HS-27A (cell line): ENCODE measurements around the gene NOTCH2.

Experiments
- DNase-seq: peaks from one replicate; pipeline ENCODE4 v3.0.0-alpha.2; 2012; ENCODE audit warnings: low read depth, missing footprints

The NOTCH2 gene

GRCh38 chr1:119943216-119943615 is 126.2 kb downstream of the NOTCH2 start:
- DNase-seq, result no peak

DNA sequence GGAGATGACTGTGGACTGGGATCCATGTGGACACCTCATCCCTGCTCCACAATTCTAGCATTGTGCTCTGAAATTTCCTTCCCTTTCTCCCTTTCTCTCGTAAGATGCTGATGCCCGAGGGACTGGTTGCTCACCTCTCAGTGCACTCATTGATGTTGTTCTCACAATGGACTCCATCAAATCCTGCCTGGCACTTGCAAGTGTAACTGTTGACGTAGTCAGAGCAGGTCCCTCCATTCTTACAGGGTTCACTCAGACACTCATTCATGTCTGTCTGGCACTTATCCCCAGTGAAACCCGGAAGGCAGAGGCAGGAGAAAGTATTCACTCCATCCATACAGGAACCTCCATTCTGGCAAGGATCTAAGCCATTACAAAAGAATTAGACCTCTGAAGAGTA is 128.1 kb downstream of the NOTCH2 start:
- no peak for DNase-seq

- DNase-seq, result no peak
Observed at GRCh38 chr1:119940697-119941096, 128.8 kb downstream of the NOTCH2 start.

GRCh38 chr1:119937198-119937597 is 132.3 kb downstream of the NOTCH2 start:
- no peak for DNase-seq

- DNase-seq, result no peak
Observed at GRCh38 chr1:119935915-119936314, 133.5 kb downstream of the NOTCH2 start.

DNA sequence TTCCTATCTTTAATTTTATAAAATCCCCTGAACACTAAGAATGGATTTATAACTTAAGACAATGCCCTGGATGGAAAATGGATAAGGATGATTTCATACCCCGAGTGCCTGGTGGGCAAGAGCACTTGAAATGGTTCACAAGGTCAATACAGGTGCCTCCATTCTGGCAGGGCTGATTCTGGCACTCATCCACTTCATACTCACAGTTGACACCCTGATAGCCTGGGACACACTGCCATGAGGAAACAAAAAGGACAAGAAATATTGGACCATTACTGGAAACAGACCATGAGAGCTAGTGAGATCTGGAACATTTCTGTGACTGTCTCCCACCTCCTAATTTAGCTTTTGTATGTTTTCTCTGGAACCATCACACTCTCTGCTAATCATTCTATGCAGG is 134.1 kb downstream of the NOTCH2 start:
- no peak for DNase-seq

GRCh38 chr1:119933397-119933796 is 136.1 kb downstream of the NOTCH2 start:
- DNase-seq, result no peak

DNA sequence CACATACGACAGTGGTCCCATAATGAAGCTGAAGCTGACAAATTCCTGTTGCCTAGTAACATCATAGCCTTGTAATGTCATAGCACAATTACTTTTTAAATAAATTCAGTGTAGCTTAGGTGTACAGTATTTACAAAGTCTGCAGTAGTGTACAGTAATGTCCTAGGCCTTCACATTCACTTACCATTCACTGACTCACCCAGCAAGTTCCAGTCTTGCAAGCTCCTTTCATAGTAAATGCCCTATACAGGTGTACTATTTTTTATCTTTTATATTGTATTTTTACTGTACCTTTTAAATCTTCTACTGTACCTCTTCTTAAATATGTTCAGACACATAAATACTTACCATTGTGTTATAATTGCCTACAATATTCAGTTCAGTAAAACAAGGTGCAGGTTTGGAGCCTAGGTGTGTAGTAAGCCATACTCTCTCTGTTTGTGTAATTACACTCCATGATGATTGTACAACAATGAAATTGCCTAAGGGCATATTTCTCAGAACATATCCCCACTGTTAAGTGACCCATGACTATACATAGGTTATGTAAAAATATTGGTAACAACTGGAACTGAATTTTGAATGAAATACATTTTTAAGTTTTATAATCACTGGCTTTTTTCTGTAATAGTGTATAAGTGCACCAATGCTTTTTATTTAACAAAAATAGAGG is 139.7 kb downstream of the NOTCH2 start:
- DNase-seq, result no peak

GRCh38 chr1:119926553-119926952 is 142.9 kb downstream of the NOTCH2 start:
- no peak for DNase-seq

- DNase-seq, result no peak
Observed at GRCh38 chr1:119924948-119925898, 144.2 kb downstream of the NOTCH2 start.

DNA sequence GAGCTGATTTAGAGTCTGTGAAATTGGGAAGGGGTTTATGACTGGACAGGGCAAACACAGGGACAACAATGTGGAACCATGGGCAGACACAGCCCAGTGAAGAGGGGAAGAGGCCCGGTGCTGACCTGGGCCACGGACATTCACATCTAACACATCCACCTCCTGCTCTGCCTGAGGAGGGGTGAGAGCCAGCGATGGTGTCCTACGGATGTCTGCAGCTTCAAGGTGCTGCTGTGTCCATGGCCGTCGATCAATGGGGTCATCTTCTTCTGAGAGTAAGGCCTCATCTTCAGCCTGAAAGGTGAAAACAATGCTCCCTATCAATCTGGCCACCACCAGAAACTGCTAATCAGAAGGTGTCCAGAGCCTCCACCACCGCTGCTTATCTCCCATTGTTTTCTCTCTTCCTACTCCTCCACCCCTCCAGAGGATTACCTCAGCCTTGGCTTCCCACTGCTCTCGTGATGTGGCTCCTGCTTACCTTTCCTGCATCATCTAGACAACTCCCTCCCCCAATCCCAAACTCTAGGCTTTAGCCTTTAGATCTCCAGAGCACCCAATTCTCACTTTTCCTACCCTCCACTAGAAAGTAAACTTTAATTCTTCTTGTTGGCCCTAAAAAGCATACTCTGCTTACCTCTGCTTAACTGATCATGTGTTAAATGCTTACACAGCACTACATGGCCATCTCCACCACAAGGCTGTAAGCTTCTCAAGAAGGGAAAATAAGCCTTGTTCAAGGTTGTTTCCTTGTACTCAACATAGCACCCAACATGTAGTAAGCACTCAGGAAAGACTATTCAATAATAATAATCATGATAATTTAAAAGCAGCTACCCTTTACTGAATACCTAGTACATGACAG is 149.1 kb downstream of the NOTCH2 start:
- no peak for DNase-seq

GRCh38 chr1:119919241-119919640 is 150.2 kb downstream of the NOTCH2 start:
- no peak for DNase-seq

DNA sequence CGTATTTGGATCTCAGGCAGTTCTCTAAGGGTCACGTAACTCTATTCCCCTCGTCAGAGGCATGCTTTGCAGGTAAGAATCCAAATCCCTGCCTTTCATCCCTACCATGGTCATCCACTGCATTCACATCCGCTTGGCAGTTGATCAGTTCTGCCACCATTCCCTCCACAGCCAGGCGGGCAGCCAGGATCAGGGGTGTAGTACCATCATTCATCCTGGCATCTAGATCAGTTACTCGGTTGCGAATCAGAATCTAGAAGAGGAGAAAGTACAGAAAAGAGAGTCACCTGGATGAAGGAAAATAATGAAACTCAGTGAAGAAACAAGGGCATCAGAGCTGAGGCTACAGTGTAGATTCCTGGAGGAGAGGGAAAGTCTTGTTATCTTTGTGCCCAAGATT is 151.2 kb downstream of the NOTCH2 start:
- DNase-seq, result no peak

DNA sequence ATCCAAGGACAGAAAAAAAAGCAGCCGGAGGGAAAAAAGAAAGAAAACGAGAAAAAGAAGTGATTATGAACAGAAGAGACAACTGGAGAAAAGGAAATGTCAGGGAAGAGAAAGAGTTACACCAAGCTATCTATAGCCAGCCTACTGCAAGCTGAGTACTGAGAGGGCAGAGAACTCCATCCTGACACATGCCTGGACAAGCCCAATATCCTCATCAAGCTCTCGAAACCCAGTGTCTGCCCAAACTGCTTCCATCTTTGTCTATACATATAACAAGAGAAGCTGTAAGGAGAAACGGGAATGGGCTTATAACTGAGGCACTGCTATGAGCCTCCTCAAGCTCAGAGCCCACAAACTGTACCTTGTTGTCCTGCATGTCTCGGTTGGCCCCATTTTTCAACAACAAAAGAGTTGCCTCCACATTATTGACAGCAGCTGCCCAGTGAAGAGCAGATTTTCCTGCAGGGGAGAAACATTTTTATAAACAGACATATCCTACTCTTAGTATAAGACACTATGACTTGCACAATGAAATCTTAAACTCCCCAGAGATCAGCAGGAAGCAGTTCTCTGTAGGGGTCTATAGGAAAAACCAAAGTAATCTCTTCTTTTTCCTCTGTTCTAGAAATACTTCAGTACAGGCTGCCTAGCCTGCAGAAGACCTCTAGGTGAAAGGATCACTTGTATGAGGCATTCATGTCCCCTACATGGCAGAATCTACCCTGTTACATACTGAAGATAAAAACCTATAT is 152.0 kb downstream of the NOTCH2 start:
- no peak for DNase-seq

DNA sequence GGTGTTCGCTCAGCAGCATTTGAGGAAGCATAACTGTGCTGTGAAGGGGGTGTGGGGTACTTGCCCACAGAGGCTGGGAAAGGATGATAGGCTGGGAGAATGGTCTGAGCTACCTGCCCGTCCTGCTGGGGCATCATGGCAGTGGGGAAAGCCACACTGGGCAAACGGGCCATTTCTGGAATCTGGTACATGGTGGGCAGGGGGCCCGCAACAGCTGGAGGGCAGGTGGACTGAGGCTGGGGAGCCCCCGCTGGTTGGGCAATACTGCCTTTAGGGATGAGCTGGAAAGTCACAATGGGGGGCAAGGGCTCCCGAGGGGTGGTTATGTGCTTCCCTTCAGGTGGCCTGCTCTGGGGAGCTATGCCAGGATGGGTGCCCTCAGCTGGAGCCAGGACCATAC is 153.9 kb downstream of the NOTCH2 start:
- no peak for DNase-seq

DNA sequence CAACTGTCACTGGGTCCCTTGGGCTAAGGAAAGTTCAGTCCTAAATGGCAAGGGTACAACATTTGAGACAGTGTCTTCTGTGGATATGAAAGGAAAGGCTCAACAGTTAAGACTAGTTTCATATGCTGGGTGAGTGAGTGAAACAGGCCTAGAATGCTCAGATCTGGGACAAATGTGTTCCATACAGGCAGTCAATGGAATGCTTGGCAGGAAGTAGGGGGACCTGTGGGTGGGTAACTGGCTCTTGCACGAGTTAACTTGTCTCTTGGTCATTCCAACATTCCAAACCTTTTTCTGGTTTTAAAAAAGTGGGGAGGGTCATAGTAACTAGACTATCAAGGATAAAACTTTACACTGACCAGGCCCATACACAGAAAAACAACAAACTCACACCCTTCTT is 155.4 kb downstream of the NOTCH2 start:
- DNase-seq, result no peak

- no peak for DNase-seq
Observed at GRCh38 chr1:119912963-119913362, 156.5 kb downstream of the NOTCH2 start.

- no peak for DNase-seq
Observed at GRCh38 chr1:119911775-119912174, 157.7 kb downstream of the NOTCH2 start.

DNA sequence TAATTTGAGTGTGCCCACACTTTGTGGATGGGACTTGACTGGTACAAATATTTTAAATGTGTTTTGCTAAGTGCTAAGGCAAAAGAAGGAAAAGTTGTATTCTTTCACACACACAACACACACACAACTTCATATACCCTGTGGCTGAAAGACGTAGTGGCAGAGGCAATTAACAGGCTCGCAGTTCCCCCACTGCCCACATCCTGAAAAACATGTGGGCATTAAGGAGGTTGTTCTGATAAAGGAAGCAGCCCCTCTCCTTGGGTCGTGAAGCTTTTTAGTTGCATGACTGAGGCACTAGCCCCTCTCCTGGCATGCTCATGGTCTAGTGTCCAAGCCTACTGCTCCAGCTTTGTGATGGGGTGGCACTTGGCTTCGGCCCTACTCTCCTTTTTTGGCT is 158.8 kb downstream of the NOTCH2 start:
- no peak for DNase-seq

DNA sequence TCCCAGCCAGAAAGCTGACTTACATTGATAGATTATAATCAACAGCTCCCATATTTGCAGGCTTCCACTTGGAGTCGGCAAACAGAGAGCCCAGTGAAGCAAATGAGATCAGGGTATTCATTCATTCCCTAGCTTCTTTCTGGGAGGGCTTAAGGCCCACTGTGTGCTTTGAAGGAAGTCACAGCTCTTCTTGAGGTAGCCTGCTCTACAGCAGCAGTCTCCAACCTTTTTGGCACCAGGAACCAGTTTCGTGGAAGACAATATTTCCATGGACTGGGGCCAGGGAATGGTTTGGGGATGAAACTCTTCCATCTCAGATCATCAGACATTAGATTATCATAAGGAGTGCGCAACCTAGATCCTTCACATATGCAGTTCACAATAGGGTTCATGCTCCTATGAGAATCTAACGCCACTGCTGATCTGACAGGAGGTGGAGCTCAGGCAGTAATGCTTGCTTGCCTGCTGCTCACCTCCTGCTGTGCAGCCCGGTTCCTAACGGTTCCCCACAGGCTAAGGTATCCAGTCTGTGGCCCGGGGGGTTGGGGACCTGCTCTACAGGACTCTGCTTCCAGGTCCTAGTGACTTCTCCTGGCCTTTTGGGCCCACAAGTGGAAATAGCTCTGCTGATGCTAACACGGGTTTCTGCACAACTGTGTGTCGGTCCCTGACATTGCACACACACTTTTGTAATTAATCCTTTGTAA is 159.4 kb downstream of the NOTCH2 start:
- no peak for DNase-seq

- no peak for DNase-seq
Observed at GRCh38 chr1:119908661-119909060, 160.8 kb downstream of the NOTCH2 start.
